GM12878 (cell line): ENCODE results near the gene UBE2L6. TPM values are rescaled to one million over a fixed set of nuclear protein-coding genes. Genes with fewer than 3 reads are reported as not detected.

Source experiments
- ASH2L ChIP-seq: fragments of 300-600, 200-600 bp; sonication (generic); IDR thresholded peaks from 2 replicates; pipeline ENCODE4 v1.6.1; 2017; ENCODE audit warnings: low read depth, mild to moderate bottlenecking, borderline replicate concordance
- CREM ChIP-seq: IDR thresholded peaks from 2 replicates; pipeline ENCODE4 v1.6.1; 2014; ENCODE audit warnings: antibody characterized with exemption, low read depth
- EZH2 ChIP-seq: IDR thresholded peaks from 2 replicates; pipeline ENCODE4 v1.6.1; 2012; ENCODE audit warnings: low read depth, mild to moderate bottlenecking, control low read depth, inconsistent platforms, low read length, borderline replicate concordance; ENCODE audit not compliant: control insufficient read depth
- HCFC1 ChIP-seq: fragments of 150-350 bp; IDR thresholded peaks from 2 replicates; pipeline ENCODE4 v1.6.1; 2014; ENCODE audit warnings: low read length
- IKZF1 ChIP-seq: fragments of 450-650 bp; conservative IDR thresholded peaks from 2 replicates; pipeline ENCODE4 v1.6.1; 2017; ENCODE audit warnings: antibody characterized with exemption, mild to moderate bottlenecking
- LARP7 ChIP-seq: fragments of 450-650 bp; IDR thresholded peaks from 2 replicates; pipeline ENCODE4 v1.6.1; 2017; ENCODE audit warnings: mild to moderate bottlenecking
- MAX ChIP-seq: IDR thresholded peaks from 2 replicates; pipeline ENCODE4 v1.6.1; 2012; ENCODE audit warnings: low read depth, low read length, improper control_type of control experiment
- NR2C1 ChIP-seq: fragments of 450-650 bp; IDR thresholded peaks from 2 replicates; pipeline ENCODE4 v1.6.1; 2017; ENCODE audit warnings: antibody characterized with exemption, mild to moderate bottlenecking, moderate library complexity
- PKNOX1 ChIP-seq: fragments of 450-650 bp; IDR thresholded peaks from 2 replicates; pipeline ENCODE4 v1.6.1; 2016; ENCODE audit warnings: mild to moderate bottlenecking
- POLR2AphosphoS5 ChIP-seq: IDR thresholded peaks from 2 replicates; pipeline ENCODE4 v1.6.1; 2011; ENCODE audit warnings: mild to moderate bottlenecking, low read length, inconsistent platforms
- RCOR1 ChIP-seq: conservative IDR thresholded peaks from 2 replicates; pipeline ENCODE4 v1.6.1; 2012; ENCODE audit warnings: low read depth, low read length, improper control_type of control experiment
- SMAD5 ChIP-seq: IDR thresholded peaks from 2 replicates; pipeline ENCODE4 v1.6.1; 2016; ENCODE audit warnings: antibody characterized with exemption, low read depth
- SPI1 ChIP-seq: IDR thresholded peaks from 2 replicates; pipeline ENCODE4 v1.6.1; 2011; ENCODE audit warnings: low read depth, mild to moderate bottlenecking, low read length, moderate library complexity, borderline replicate concordance; ENCODE audit not compliant: insufficient read depth
- STAT1 ChIP-seq: fragments of 450-650 bp; conservative IDR thresholded peaks from 2 replicates; pipeline ENCODE4 v1.6.1; 2014; ENCODE audit warnings: antibody characterized with exemption, mild to moderate bottlenecking
- STAT3 ChIP-seq: IDR thresholded peaks from 2 replicates; pipeline ENCODE4 v1.6.1; 2011; ENCODE audit warnings: low read depth, low read length, improper control_type of control experiment
- SUPT20H ChIP-seq: IDR thresholded peaks from 2 replicates; pipeline ENCODE4 v1.6.1; 2011; ENCODE audit warnings: low read depth, mild to moderate bottlenecking, low read length, moderate library complexity, borderline replicate concordance; ENCODE audit not compliant: control insufficient read depth
- WRNIP1 ChIP-seq: IDR thresholded peaks from 2 replicates; pipeline ENCODE4 v1.6.1; 2011; ENCODE audit warnings: low read depth, low read length, improper control_type of control experiment, borderline replicate concordance
- polyA plus RNA-seq, 11 experiments: library from polyadenylated mRNA; depleted of rRNA in 4 of 11; unstranded in 6 of 11; stranded (reverse) in 5 of 11; fragments of >200 nt; fragmentation: Nextera tagmentation in 4 of 11; fragmentation: Illumina TruSeq in 1 of 11; extraction: Ambion mirVana in 4 of 11; extraction: Trizol in 1 of 11; gene quantifications; 1 replicate in 1 of 11; 2 replicates in 10 of 11; pipeline versions ENCODE4 v1.2.1 to v1.2.3, GENCODE V29; 2011 to 2016; ENCODE audit warnings: inconsistent platforms in 2 of 11, missing spikeins in 2 of 11, low read depth in 1 of 11
- total RNA-seq, 4 experiments: library from RNA; depleted of rRNA in 3 of 4; stranded (reverse); fragments of >200 nt in 3 of 4; fragmentation: Illumina TruSeq in 1 of 4; extraction: Trizol in 1 of 4; gene quantifications; 2 replicates each; pipeline versions ENCODE4 v1.2.1 to v1.2.3, GENCODE V29; 2013 to 2021
- TF ChIP-seq, protein P1 (sequence below), 3 experiments: IDR thresholded peaks in 2 of 3; conservative IDR thresholded peaks in 1 of 3; 2 replicates each; pipeline ENCODE4 v1.5.1; 2011; ENCODE audit warnings: low read depth in 3 of 3, low read length in 3 of 3, mild to moderate bottlenecking in 3 of 3, control low read depth in 2 of 3, moderate library complexity in 2 of 3, inconsistent platforms in 1 of 3, mixed read lengths in 1 of 3; ENCODE audit not compliant: control insufficient read depth in 2 of 3, insufficient read depth in 1 of 3; ENCODE audit errors: extremely low read depth in 1 of 3
- TF ChIP-seq, protein P2 (sequence below): IDR thresholded peaks from 2 replicates; pipeline ENCODE4 v1.6.1; 2012; ENCODE audit warnings: low read length, inconsistent platforms

The UBE2L6 gene
- total and polyA plus RNA-seq, 10 of the 15 experiments (the other 5 are each of a cell fraction or from before 2014, with no cell fraction given) = 114 to 295 (median 173) TPM

DNA sequence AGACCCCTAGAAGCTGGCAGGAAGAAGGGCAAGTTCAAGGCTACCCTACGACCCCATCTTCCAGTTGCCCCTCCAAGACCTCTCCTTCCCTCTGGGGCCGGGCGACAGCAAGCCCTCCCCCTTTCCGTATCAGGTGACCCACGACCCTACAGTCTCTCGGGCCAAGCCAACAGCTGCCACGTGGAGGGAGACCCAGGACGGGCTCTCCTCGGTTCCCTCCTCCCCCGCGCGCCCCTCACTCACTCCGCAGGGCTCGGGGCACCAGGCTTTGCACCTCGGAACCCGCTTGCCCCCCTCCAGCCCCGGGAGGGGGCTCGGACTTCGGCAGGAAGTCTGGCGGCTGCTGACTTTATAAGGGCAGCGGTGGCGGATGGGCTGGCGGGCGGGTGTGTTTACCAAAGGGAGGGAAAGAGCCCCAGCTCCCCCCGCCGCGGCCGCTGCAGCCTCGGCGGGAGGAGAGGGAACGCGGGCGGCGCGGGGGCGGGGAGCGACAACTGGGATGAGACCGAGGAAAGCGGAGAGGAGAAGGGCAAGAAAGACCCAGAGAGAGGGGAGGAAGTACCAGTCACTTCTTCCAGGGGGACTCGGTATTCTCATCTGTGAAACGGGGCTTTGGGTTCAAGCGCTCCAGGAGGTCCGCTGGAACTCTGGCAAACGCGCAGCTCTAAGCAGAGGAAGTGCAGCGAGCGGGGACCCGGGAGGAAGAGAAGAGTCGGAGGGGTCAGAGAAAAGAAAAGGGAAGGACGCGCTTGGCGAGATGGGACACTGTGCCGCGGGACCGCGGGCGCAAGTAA, 52.7 kb downstream of the UBE2L6 start (continued):
- TF ChIP-seq, protein P1, sequence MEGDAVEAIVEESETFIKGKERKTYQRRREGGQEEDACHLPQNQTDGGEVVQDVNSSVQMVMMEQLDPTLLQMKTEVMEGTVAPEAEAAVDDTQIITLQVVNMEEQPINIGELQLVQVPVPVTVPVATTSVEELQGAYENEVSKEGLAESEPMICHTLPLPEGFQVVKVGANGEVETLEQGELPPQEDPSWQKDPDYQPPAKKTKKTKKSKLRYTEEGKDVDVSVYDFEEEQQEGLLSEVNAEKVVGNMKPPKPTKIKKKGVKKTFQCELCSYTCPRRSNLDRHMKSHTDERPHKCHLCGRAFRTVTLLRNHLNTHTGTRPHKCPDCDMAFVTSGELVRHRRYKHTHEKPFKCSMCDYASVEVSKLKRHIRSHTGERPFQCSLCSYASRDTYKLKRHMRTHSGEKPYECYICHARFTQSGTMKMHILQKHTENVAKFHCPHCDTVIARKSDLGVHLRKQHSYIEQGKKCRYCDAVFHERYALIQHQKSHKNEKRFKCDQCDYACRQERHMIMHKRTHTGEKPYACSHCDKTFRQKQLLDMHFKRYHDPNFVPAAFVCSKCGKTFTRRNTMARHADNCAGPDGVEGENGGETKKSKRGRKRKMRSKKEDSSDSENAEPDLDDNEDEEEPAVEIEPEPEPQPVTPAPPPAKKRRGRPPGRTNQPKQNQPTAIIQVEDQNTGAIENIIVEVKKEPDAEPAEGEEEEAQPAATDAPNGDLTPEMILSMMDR (IDR thresholded peaks at IDR 0.05 in 2 of 3, conservative IDR thresholded peaks at IDR 0.05 in 1 of 3; ENCODE audit: control insufficient read depth in 2 of 3, extremely low read depth in 1 of 3, insufficient read depth in 1 of 3, low read depth in 3 of 3, low read length in 3 of 3) = no peak
- no peak; the same call in 1 of the 2 replicates for TF ChIP-seq IKZF1
- TF ChIP-seq SUPT20H = no peak
- TF ChIP-seq SMAD5 = no peak
- TF ChIP-seq, protein P2, sequence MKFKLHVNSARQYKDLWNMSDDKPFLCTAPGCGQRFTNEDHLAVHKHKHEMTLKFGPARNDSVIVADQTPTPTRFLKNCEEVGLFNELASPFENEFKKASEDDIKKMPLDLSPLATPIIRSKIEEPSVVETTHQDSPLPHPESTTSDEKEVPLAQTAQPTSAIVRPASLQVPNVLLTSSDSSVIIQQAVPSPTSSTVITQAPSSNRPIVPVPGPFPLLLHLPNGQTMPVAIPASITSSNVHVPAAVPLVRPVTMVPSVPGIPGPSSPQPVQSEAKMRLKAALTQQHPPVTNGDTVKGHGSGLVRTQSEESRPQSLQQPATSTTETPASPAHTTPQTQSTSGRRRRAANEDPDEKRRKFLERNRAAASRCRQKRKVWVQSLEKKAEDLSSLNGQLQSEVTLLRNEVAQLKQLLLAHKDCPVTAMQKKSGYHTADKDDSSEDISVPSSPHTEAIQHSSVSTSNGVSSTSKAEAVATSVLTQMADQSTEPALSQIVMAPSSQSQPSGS = no peak
- no peak for TF ChIP-seq ASH2L
- TF ChIP-seq RCOR1 = no peak
- peak; percentile 28; the same call in 1 of the 2 replicates for TF ChIP-seq SPI1
- no peak for TF ChIP-seq HCFC1
- TF ChIP-seq STAT3 = no peak
- no peak; the same call in 1 of the 2 replicates for TF ChIP-seq LARP7
- TF ChIP-seq PKNOX1 = no peak
- TF ChIP-seq CREM = no peak
- TF ChIP-seq STAT1 = no peak
- TF ChIP-seq MAX = peak; percentile 61; the same call in 1 of the 2 replicates
- TF ChIP-seq POLR2AphosphoS5 = no peak
- no peak for TF ChIP-seq NR2C1
- TF ChIP-seq EZH2 = no peak
- TF ChIP-seq WRNIP1 = no peak
- TF ChIP-seq, all 136 proteins: peak for 19
